ENCODE results near the gene UCP1.

The UCP1 gene

GRCh38 chr4:140568507-140569306, at the start of gene UCP1:
Gene UCP1, minus strand, starts transcription at chr4:140568961. Its CDS starts 232 bp downstream, at chr4:140568729.
- DNase-seq (ENCODE audit: low read depth) = no peak

- no peak for DNase-seq (ENCODE audit: low read depth)
Observed at GRCh38 chr4:140617499-140618248, 48.9 kb upstream of the UCP1 start.

- no peak for DNase-seq (ENCODE audit: low read depth)
Observed at GRCh38 chr4:140615451-140615850, 46.7 kb upstream of the UCP1 start.

- no peak for DNase-seq (ENCODE audit: low read depth)
Observed at GRCh38 chr4:140612357-140612756, 43.6 kb upstream of the UCP1 start.

- DNase-seq (ENCODE audit: low read depth) = no peak
Observed at GRCh38 chr4:140611854-140612253, 43.1 kb upstream of the UCP1 start.

GRCh38 chr4:140609548-140610425, 41.0 kb upstream of the UCP1 start:
- no peak for DNase-seq (ENCODE audit: low read depth)

GRCh38 chr4:140607852-140608251, 39.1 kb upstream of the UCP1 start:
- no peak for DNase-seq (ENCODE audit: low read depth)

- no peak for DNase-seq (ENCODE audit: low read depth)
Observed at GRCh38 chr4:140604544-140604943, 35.8 kb upstream of the UCP1 start.

GRCh38 chr4:140603286-140603685, 34.5 kb upstream of the UCP1 start:
- no peak for DNase-seq (ENCODE audit: low read depth)

- DNase-seq (ENCODE audit: low read depth) = no peak
Observed at GRCh38 chr4:140602714-140603113, 34.0 kb upstream of the UCP1 start.

- DNase-seq (ENCODE audit: low read depth) = no peak
Observed at GRCh38 chr4:140600408-140600807, 31.6 kb upstream of the UCP1 start.

GRCh38 chr4:140595065-140595464, 26.3 kb upstream of the UCP1 start:
- DNase-seq (ENCODE audit: low read depth) = no peak

- no peak for DNase-seq (ENCODE audit: low read depth)
Observed at GRCh38 chr4:140584439-140584838, 15.7 kb upstream of the UCP1 start.

GRCh38 chr4:140581078-140581477, 12.3 kb upstream of the UCP1 start:
- no peak for DNase-seq (ENCODE audit: low read depth)

- no peak for DNase-seq (ENCODE audit: low read depth)
Observed at GRCh38 chr4:140579278-140579677, 10.5 kb upstream of the UCP1 start.

GRCh38 chr4:140575489-140575888, 6.7 kb upstream of the UCP1 start:
- no peak for DNase-seq (ENCODE audit: low read depth)

- DNase-seq (ENCODE audit: low read depth) = no peak
Observed at GRCh38 chr4:140571620-140572019, 2.9 kb upstream of the UCP1 start.

GRCh38 chr4:140569307-140569638, 512 bp upstream of the UCP1 start:
- no peak for DNase-seq (ENCODE audit: low read depth)

GRCh38 chr4:140559696-140560095, 9.1 kb downstream of the UCP1 start:
- no peak for DNase-seq (ENCODE audit: low read depth)

- no peak for DNase-seq (ENCODE audit: low read depth)
Observed at GRCh38 chr4:140557831-140558435, 10.8 kb downstream of the UCP1 start.

- no peak for DNase-seq (ENCODE audit: low read depth)
Observed at GRCh38 chr4:140556372-140557085, 12.2 kb downstream of the UCP1 start.
